ENCODE measurements around the gene TMEM132D. TPM values are rescaled to one million over a fixed set of nuclear protein-coding genes. Genes with fewer than 3 reads are reported as not detected.

Gene TMEM132D
- total RNA-seq, 1 donor from 2014 or later, result 1.0 TPM

GRCh38 chr12:129606239-129606638 lies 297.6 kb downstream of the TMEM132D start:
- Histone ChIP-seq H3K4me1 (no peaks in the 10 kb centered on the region), H3K27me3 (no peaks in the 10 kb centered on the region), H3K27ac (no peak overlapping the region), H3K36me3 (no peaks in the 10 kb centered on the region), H3K9me3 (no peaks in the 10 kb centered on the region), H3K4me3 (no peak overlapping the region)
- intact Hi-C loops (cut with DNase I), result no loop called here
- TF ChIP-seq CTCF (IDR thresholded peaks at IDR 0.05), result no peak
- DNase-seq (no peak), ATAC-seq (no peak)

- ATAC-seq (no peak), DNase-seq (no peak)
- H3K27me3 ChIP-seq, result no peaks in the 10 kb centered on the region
- intact Hi-C loops (cut with DNase I), result no loop called here
- TF ChIP-seq CTCF (IDR thresholded peaks at IDR 0.05), result no peak
- no peak overlapping the region for H3K27ac ChIP-seq
- no peak overlapping the region for H3K4me3 ChIP-seq
- peaks cover 4% of the 10 kb centered on the region for H3K9me3 ChIP-seq
- no peaks in the 10 kb centered on the region for H3K4me1 ChIP-seq
- H3K36me3 ChIP-seq, result no peaks in the 10 kb centered on the region
Observed at GRCh38 chr12:129605666-129606065, 298.2 kb downstream of the TMEM132D start.

GRCh38 chr12:129604506-129604905 lies 299.3 kb downstream of the TMEM132D start:
- ATAC-seq (no peak), DNase-seq (no peak)
- no peak overlapping the region for H3K27ac ChIP-seq
- intact Hi-C loops (cut with DNase I), result no loop called here
- H3K9me3 ChIP-seq, result peaks cover 6% of the 10 kb centered on the region
- no peaks in the 10 kb centered on the region for H3K27me3 ChIP-seq
- no peaks in the 10 kb centered on the region for H3K4me1 ChIP-seq
- no peak overlapping the region for H3K4me3 ChIP-seq
- no peaks in the 10 kb centered on the region for H3K36me3 ChIP-seq
- no peak for TF ChIP-seq CTCF (IDR thresholded peaks at IDR 0.05)

- intact Hi-C loops (cut with DNase I), result no loop called here
Observed at GRCh38 chr12:129599406-129599805, 304.4 kb downstream of the TMEM132D start.

GRCh38 chr12:129594098-129594497 lies 309.7 kb downstream of the TMEM132D start:
- ATAC-seq, result no peak
- H3K4me1 ChIP-seq, result no peaks in the 10 kb centered on the region
- DNase-seq, result no peak

More at GRCh38 chr12:129599406-129599805, 304.4 kb downstream of the TMEM132D start:
- Histone ChIP-seq H3K27ac (no peak overlapping the region), H3K36me3 (no peaks in the 10 kb centered on the region), H3K4me1 (no peaks in the 10 kb centered on the region), H3K9me3 (peaks cover 6% of the 10 kb centered on the region), H3K27me3 (no peaks in the 10 kb centered on the region), H3K4me3 (no peak overlapping the region)
- ATAC-seq (no peak), DNase-seq (no peak)
- TF ChIP-seq CTCF (IDR thresholded peaks at IDR 0.05), result no peak

More at GRCh38 chr12:129594098-129594497, 309.7 kb downstream of the TMEM132D start:
- intact Hi-C loops (cut with DNase I), result no loop called here
- Histone ChIP-seq H3K27ac (no peak overlapping the region), H3K27me3 (no peaks in the 10 kb centered on the region), H3K36me3 (no peaks in the 10 kb centered on the region), H3K9me3 (no peaks in the 10 kb centered on the region), H3K4me3 (no peak overlapping the region)
- no peak for TF ChIP-seq CTCF (IDR thresholded peaks at IDR 0.05)
